ENCODE measurements around the gene RAG2.
A peak's percentile ranks its signal among the peaks of the same experiment; 100 is the strongest.

- TF ChIP-seq POLR2A (IDR thresholded peaks at IDR 0.05) (peak in 1 of 2 donors; percentile 78), CTCF (IDR thresholded peaks at IDR 0.05) (no peak)
Observed at GRCh38 chr11:36594316-36594989, 3.6 kb downstream of the RAG2 start, which contains the start of gene IFTAP.

Data from thyroid gland (tissue), 4 donors.